ENCODE measurements around the gene MYT1. TPM values are rescaled to one million over a fixed set of nuclear protein-coding genes. Genes with fewer than 3 reads are reported as not detected.
A peak's percentile ranks its signal among the peaks of the same experiment; 100 is the strongest.

Gene MYT1
- total RNA-seq, 1 donor from 2014 or later = not detected

DNA sequence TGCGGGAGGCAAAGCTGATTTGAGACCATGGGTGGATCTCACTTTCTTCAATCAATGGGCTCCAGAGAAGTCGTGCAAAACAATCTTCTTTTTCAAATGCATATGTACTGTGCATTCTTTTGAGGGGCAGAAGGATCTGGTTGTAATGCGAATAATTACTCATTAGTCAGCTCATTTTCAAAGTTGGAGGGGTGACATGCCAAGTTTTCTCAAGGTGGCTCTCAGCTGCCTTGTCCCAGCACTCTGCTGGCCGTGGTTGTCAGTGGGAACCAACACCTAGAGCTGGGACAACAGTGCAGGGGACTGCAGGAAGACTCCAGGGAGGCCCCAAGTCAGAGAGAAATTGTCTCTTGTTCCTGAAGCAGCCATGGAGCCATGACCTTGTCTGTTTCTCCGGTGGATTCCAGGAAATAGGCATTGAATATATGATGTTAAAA lies 25.3 kb downstream of the MYT1 start:
- no peaks in the 10 kb centered on the region for H3K36me3 ChIP-seq

DNA sequence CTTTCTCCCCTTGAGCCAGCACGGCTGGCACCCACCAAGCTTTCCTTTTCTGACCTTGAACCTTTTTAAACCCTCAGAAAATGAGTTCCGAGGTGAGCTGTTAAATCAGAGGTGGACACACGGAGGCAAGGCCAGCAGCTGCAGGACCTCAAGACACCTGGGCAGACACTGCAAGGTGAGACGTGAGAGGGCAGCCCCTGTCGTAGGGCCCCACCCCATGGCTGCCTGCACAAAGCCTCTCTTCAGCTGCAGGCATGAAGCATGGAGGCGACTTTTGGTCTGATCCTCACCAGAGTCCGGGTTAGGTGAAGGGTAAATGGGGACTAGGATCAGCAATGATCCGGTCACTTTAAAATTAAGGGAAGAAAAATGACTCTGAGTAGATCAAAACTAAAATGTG lies 25.7 kb downstream of the MYT1 start:
- Histone ChIP-seq H3K4me3 (no peak overlapping the region), H3K27ac (no peak overlapping the region), H3K36me3 (no peaks in the 10 kb centered on the region), H3K4me1 (no peaks in the 10 kb centered on the region), H3K27me3 (ENCODE audit: low read depth) (peaks cover 23% of the 10 kb centered on the region), H3K9me3 (no peaks in the 10 kb centered on the region)
- intact Hi-C loops (cut with DNase I) = no loop called here
- no peak for TF ChIP-seq CTCF (IDR thresholded peaks at IDR 0.05)
- ATAC-seq (no peak), DNase-seq (no peak)

More for the DNA sequence above, 25.3 kb downstream of the MYT1 start:
- no peak for TF ChIP-seq CTCF (IDR thresholded peaks at IDR 0.05)
- H3K4me1 ChIP-seq = no peaks in the 10 kb centered on the region
- no peaks in the 10 kb centered on the region for H3K9me3 ChIP-seq
- ATAC-seq (no peak), DNase-seq (no peak)
- peaks cover 27% of the 10 kb centered on the region for H3K27me3 ChIP-seq (ENCODE audit: low read depth)
- intact Hi-C loops (cut with DNase I) = no loop called here
- no peak overlapping the region for H3K27ac ChIP-seq
- no peak overlapping the region for H3K4me3 ChIP-seq

DNA sequence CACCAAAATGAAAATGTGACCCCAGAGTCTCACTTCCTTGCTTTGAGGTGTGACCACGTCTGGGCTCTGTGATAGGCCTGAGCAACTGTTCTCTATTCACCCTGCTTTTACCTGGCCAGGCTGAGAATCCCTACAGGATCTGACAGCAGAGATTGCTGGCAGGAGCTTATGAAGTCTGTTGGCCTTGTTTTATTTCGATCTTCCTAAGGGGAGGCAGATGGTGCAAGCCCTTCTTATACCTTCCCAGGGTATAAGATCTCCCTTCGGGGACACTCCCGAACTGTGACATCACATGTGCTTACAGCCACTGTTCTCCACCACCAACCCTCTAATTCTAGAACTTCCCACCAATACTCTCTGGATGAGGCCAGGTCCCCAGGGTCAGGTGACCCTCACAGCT lies 26.8 kb downstream of the MYT1 start:
- no peak overlapping the region for H3K27ac ChIP-seq
- no peaks in the 10 kb centered on the region for H3K4me1 ChIP-seq
- peaks cover 23% of the 10 kb centered on the region for H3K27me3 ChIP-seq (ENCODE audit: low read depth)
- ATAC-seq (no peak), DNase-seq (no peak)
- H3K4me3 ChIP-seq = no peak overlapping the region
- intact Hi-C loops (cut with DNase I) = no loop called here
- no peaks in the 10 kb centered on the region for H3K9me3 ChIP-seq
- no peaks in the 10 kb centered on the region for H3K36me3 ChIP-seq
- no peak for TF ChIP-seq CTCF (IDR thresholded peaks at IDR 0.05)

DNA sequence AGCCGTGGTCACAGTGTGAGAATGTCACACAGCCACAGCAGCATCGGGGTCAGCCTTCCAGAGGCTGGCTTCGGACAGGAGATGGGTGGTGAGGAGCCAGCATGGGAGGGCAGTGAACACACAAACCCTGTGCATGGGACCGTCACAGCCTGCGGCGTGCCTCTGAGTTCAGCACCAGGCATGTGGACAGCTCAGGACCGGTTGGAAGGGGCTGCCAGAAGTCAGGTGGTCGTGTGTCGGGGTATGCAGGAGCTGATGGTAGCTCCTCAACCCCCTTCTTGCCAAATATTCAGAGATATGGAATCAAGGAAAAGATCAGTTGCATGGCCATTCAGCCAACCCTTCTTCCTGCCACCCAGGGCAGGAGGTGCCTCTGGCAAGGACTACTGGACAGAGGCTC lies 28.2 kb downstream of the MYT1 start:
- Histone ChIP-seq H3K4me1 (no peaks in the 10 kb centered on the region), H3K36me3 (no peaks in the 10 kb centered on the region), H3K9me3 (no peaks in the 10 kb centered on the region), H3K4me3 (no peak overlapping the region), H3K27me3 (ENCODE audit: low read depth) (peaks cover 28% of the 10 kb centered on the region), H3K27ac (no peak overlapping the region)
- ATAC-seq (no peak), DNase-seq (peak; percentile 30)
- no peak for TF ChIP-seq CTCF (IDR thresholded peaks at IDR 0.05)
- intact Hi-C loops (cut with DNase I) = no loop called here

GRCh38 chr20:64193058-64193457 lies 28.8 kb downstream of the MYT1 start:
- no peaks in the 10 kb centered on the region for H3K36me3 ChIP-seq
- no peaks in the 10 kb centered on the region for H3K4me1 ChIP-seq
- peaks cover 32% of the 10 kb centered on the region for H3K27me3 ChIP-seq (ENCODE audit: low read depth)
- intact Hi-C loops (cut with DNase I) = no loop called here
- no peak overlapping the region for H3K27ac ChIP-seq
- DNase-seq (no peak), ATAC-seq (no peak)
- TF ChIP-seq CTCF (IDR thresholded peaks at IDR 0.05) = no peak
- H3K4me3 ChIP-seq = no peak overlapping the region
- no peaks in the 10 kb centered on the region for H3K9me3 ChIP-seq

DNA sequence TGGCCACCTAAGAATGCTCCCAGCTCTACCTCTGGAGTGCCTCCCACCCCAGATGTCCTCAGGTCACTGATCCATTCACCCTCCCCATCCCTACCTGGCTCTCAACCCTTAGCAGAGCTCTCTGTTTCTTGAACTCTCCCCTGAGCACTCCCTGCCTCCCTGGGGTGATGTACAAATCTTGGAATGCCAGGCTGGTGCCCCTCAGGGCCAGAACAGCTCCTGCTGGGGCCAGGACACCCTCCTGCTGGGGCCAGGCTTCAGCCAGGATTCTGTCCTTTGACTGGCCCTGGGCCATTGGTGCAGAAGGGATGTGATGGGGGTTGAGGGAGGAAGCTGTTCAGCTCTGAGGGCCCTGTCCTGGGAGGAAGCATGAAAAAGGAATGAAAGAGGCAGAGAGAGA lies 30.0 kb downstream of the MYT1 start:
- TF ChIP-seq CTCF (IDR thresholded peaks at IDR 0.05) = no peak
- Histone ChIP-seq H3K27ac (no peak overlapping the region), H3K9me3 (no peaks in the 10 kb centered on the region), H3K36me3 (no peaks in the 10 kb centered on the region), H3K27me3 (ENCODE audit: low read depth) (peaks cover 41% of the 10 kb centered on the region), H3K4me1 (no peaks in the 10 kb centered on the region), H3K4me3 (no peak overlapping the region)
- ATAC-seq (no peak), DNase-seq (peak; percentile 24)
- intact Hi-C loops (cut with DNase I) = no loop called here

Data from lower lobe of right lung (tissue), 2 donors.